H1 (cell line): Measurements from ENCODE around the gene RPS6KC1. TPM values are rescaled to one million over a fixed set of nuclear protein-coding genes. Genes with fewer than 3 reads are reported as not detected.

Source experiments
- BRCA1 ChIP-seq: IDR thresholded peaks from 2 replicates; pipeline ENCODE4 v1.6.1; 2012; ENCODE audit warnings: low read depth, low read length, improper control_type of control experiment
- CBX8 ChIP-seq: fragments of 300-800, 300-1000 bp; sonication (generic); IDR thresholded peaks from 2 replicates; pipeline ENCODE4 v1.7.1; 2016; ENCODE audit warnings: low read depth, low read length, borderline replicate concordance
- CHD7 ChIP-seq: fragments of 300-600 bp; sonication (generic); IDR thresholded peaks from 2 replicates; pipeline ENCODE4 v1.7.1; 2012; ENCODE audit warnings: low read length, moderate library complexity, mild to moderate bottlenecking, inconsistent platforms; ENCODE audit not compliant: insufficient replicate concordance
- CTBP2 ChIP-seq: IDR thresholded peaks from 2 replicates; pipeline ENCODE4 v1.7.0; 2011; ENCODE audit warnings: borderline replicate concordance, mild to moderate bottlenecking, moderate library complexity, mixed read lengths, low read length; ENCODE audit not compliant: insufficient read depth, insufficient read length
- EZH2 ChIP-seq: fragments of 200-600 bp; sonication (generic); IDR thresholded peaks from 2 replicates; pipeline ENCODE4 v1.7.1; 2012; ENCODE audit warnings: low read depth, mild to moderate bottlenecking, moderate library complexity, low read length, inconsistent platforms; ENCODE audit not compliant: severe bottlenecking
- HDAC6 ChIP-seq: IDR thresholded peaks from one replicate; pipeline ENCODE4 v1.7.1; 2012; ENCODE audit warnings: low read depth, mild to moderate bottlenecking, inconsistent platforms, low read length, moderate library complexity
- JUN ChIP-seq: IDR thresholded peaks from 2 replicates; pipeline ENCODE4 v1.6.1; 2011; ENCODE audit warnings: low read depth, mild to moderate bottlenecking, improper control_type of control experiment, low read length
- JUND ChIP-seq: IDR thresholded peaks from 2 replicates; pipeline ENCODE4 v1.6.1; 2011; ENCODE audit warnings: mild to moderate bottlenecking, improper control_type of control experiment, low read length
- RAD21 ChIP-seq, 2 experiments: IDR thresholded peaks in 1 of 2; conservative IDR thresholded peaks in 1 of 2; 2 replicates each; pipeline ENCODE4 v1.6.1; 2011; ENCODE audit warnings: low read depth in 2 of 2, low read length in 2 of 2, improper control_type of control experiment in 1 of 2, inconsistent platforms in 1 of 2, mild to moderate bottlenecking in 1 of 2, moderate library complexity in 1 of 2
- SP2 ChIP-seq: IDR thresholded peaks from 2 replicates; pipeline ENCODE4 v1.6.1; 2012; ENCODE audit warnings: mild to moderate bottlenecking, low read length, inconsistent platforms
- TBP ChIP-seq: IDR thresholded peaks from 2 replicates; pipeline ENCODE4 v1.6.1; 2011; ENCODE audit warnings: low read depth, low read length, improper control_type of control experiment
- TCF12 ChIP-seq: IDR thresholded peaks from 2 replicates; pipeline ENCODE4 v1.6.1; 2011; ENCODE audit warnings: low read depth, mild to moderate bottlenecking, low read length
- polyA plus RNA-seq, 7 experiments: library from polyadenylated mRNA; depleted of rRNA in 3 of 7; stranded (reverse) in 5 of 7; unstranded in 2 of 7; fragments of >200 nt in 5 of 7; fragments of 200-250 nt in 2 of 7; gene quantifications; 1 replicate in 5 of 7; 2 replicates in 1 of 7; 4 replicates in 1 of 7; pipeline versions ENCODE4 v1.2.1 to v1.2.3, GENCODE V29; 2011 to 2013; ENCODE audit warnings: missing spikeins in 2 of 7, mixed read lengths in 2 of 7
- total RNA-seq: library from RNA; stranded (reverse); fragmentation: NEBNext Ultra II Directional; extraction: Animal tissue kit (Norgen Biotek cat#: 25700); gene quantifications from 2 replicates; pipeline ENCODE4 v1.2.1, GENCODE V29; 2021

The RPS6KC1 gene
- total and polyA plus RNA-seq, 2 of the 8 experiments (the other 6 are each of a cell fraction or from before 2014, with no cell fraction given): 4.9 to 17.6 TPM

DNA sequence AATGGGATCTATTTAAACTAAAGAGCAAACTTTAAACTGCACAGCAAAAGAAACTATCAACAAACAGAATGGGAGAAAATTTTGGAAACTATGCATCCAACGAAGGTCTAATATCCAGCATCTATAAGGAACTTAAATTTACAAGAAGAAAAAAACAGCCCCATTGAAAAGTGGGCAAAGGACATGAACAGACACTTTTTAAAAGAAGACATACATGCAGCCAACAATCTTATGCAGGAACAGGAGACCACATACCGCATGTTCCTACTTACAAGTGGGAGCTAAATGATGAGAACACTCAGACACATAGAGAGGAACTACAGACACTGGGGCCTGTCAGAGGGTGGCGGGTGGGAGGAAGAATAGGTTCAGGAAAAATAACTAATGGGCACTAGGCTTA is 149.6 kb downstream of the RPS6KC1 start (continued):
- TF ChIP-seq CHD7 (no peak), CTBP2 (no peak), TBP (no peak), TCF12 (no peak), BRCA1 (no peak), CBX8 (no peak), RAD21 (IDR thresholded peaks at IDR 0.05 in 1 of 2, conservative IDR thresholded peaks at IDR 0.05 in 1 of 2; ENCODE audit: low read depth in 2 of 2, low read length in 2 of 2) (no peak), JUN (no peak), SP2 (no peak), HDAC6 (no peak), JUND (no peak), EZH2 (no peak)
